NOMO-1 treated with DMSO at 0.1 percent for 48 hours (cell line): ENCODE measurements around the gene HIPK4.
"Not testable (repeated sequence)": the region's sequence is repeated elsewhere in the genome, so short reads cannot be mapped to it uniquely, and the experiment has no call there.

Experiments
- DNase-seq: peaks from one replicate; lab custom pipeline; 2025; ENCODE audit not compliant: unreplicated experiment; lab: John Stamatoyannopoulos, UW

HIPK4 gene

GRCh38 chr19:40394816-40395210 lies 4.8 kb upstream of the HIPK4 start:
- DNase-seq: no peak

- no peak for DNase-seq
Observed at GRCh38 chr19:40393894-40394815, 4.2 kb upstream of the HIPK4 start.

- DNase-seq: no peak
Observed at GRCh38 chr19:40392894-40393517, 3.0 kb upstream of the HIPK4 start.

GRCh38 chr19:40392123-40392522 lies 2.1 kb upstream of the HIPK4 start:
- no peak for DNase-seq

- DNase-seq: no peak
Observed at GRCh38 chr19:40389404-40390083, 437 bp downstream of the HIPK4 start.

GRCh38 chr19:40388481-40388880 lies 1.5 kb downstream of the HIPK4 start:
- DNase-seq: no peak

- DNase-seq: no peak
Observed at GRCh38 chr19:40387155-40387554, 2.8 kb downstream of the HIPK4 start.

GRCh38 chr19:40383668-40384248 lies 6.2 kb downstream of the HIPK4 start:
- no peak for DNase-seq

GRCh38 chr19:40381321-40381720 lies 8.7 kb downstream of the HIPK4 start:
- no peak for DNase-seq

- no peak for DNase-seq
Observed at GRCh38 chr19:40380199-40381037, 9.6 kb downstream of the HIPK4 start.

- DNase-seq: no peak
Observed at GRCh38 chr19:40379446-40380198, 10.4 kb downstream of the HIPK4 start.

- DNase-seq: no peak
Observed at GRCh38 chr19:40378509-40378908, 11.5 kb downstream of the HIPK4 start.

GRCh38 chr19:40377876-40378385 lies 12.1 kb downstream of the HIPK4 start:
- no peak for DNase-seq

GRCh38 chr19:40376286-40376862 lies 13.6 kb downstream of the HIPK4 start:
- no peak for DNase-seq

GRCh38 chr19:40374084-40374483 lies 15.9 kb downstream of the HIPK4 start:
- DNase-seq: no peak

- no peak for DNase-seq
Observed at GRCh38 chr19:40371802-40372122, 18.2 kb downstream of the HIPK4 start.

GRCh38 chr19:40370997-40371801 lies 18.8 kb downstream of the HIPK4 start:
- peak; percentile 30 for DNase-seq

GRCh38 chr19:40370253-40370652 lies 19.7 kb downstream of the HIPK4 start:
- DNase-seq: not testable (repeated sequence)

GRCh38 chr19:40369797-40370196 lies 20.2 kb downstream of the HIPK4 start:
- no peak for DNase-seq
